ENCODE data around the gene SUDS3.

GRCh38 chr12:118344829-118345228 is 31.5 kb upstream of the SUDS3 start:
- no peak for TF ChIP-seq CTCF (conservative IDR thresholded peaks at IDR 0.05 in 1 of 2, IDR thresholded peaks at IDR 0.05 in 1 of 2; ENCODE audit: low read depth in 1 of 2, low read length in 2 of 2)
- TF ChIP-seq EZH2 (IDR thresholded peaks at IDR 0.05; ENCODE audit: low read length, missing control alignments): no peak

Data from fibroblast of lung (primary cell).